Measurements from ENCODE around the gene SRCAP.
"Not testable (repeated sequence)": the region's sequence is repeated elsewhere in the genome, so short reads cannot be mapped to it uniquely, and the experiment has no call there.

SRCAP gene

GRCh38 chr16:30699615-30700099, 686 bp downstream of the SRCAP start:
- DNase-seq, result no peak

DNA sequence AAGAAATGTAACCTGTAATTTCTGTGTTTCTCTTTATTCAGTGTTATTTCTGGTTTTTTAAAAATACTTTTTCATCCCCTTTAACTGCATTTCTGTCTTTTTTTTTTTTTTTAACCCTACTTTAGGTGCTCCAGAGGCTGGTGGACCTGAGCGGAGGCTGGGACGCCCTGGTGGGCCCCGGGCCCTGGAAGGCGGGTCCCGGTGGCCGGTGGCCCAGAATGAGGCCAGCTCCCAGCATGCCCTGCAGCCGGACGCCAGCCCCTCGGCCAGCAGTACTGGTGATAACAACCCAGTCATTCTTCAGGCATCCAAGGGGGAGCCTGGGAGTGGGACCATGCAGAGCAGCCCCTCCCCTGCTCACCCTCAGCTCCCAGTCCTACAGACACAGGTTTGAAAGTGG, 1.5 kb downstream of the SRCAP start:
- DNase-seq, result no peak

DNA sequence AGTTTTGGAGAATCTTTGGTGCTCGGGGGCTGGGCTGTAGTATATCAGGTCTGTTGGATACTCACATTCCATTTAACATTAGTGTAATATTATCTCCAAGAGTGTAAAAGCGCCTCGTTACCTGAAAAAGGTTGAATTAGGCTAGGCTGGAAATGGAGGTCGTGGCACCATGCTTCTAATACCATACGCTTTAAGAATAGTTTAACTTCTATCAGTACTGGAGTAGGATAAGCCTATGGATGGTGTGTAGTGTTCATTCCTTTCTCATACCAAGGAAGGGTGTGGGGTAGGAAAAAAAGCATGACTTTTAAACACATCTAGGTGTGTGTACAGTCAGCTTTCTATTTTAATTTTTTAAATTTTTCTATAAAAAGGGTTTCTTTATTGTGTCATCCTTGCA, 2.0 kb downstream of the SRCAP start:
- DNase-seq, result no peak

DNA sequence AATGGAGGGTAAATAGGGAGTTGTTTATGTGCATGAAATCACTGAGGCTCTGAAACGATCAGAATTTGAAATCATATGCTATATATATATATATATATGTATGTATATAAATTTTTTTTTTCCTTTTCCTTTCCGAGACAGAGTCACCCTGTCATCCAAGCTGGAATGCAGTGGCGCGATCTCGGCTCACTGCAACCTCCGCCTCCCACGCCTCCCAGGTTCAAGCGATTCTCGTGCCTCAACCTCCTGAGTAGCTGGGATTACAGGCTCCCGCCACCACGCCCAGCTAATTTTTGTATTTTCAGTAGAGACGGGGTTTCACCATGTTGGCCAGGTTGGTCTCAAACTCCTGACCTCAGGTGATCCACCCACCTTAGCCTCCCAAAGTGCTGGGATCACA, 4.1 kb downstream of the SRCAP start:
- DNase-seq, result not testable (repeated sequence)

DNA sequence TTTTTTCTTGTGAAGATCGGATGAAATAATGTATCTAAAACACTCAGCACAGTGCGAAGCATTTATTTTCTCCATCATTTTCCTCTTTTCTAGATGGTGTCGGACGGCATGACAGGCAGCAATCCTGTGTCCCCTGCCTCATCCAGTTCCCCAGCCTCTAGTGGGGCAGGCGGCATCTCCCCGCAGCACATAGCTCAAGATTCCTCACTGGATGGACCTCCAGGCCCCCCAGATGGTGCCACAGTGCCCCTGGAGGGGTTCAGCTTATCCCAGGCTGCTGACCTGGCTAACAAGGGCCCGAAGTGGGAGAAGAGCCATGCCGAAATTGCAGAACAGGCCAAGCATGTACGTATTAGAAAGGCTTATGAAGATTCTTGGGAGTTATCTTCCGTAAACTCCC, 5.0 kb downstream of the SRCAP start:
- no peak for DNase-seq

- no peak for DNase-seq
Observed at GRCh38 chr16:30706046-30706445, 7.1 kb downstream of the SRCAP start.

- no peak for DNase-seq
Observed at GRCh38 chr16:30710971-30711370, 12.0 kb downstream of the SRCAP start.

DNA sequence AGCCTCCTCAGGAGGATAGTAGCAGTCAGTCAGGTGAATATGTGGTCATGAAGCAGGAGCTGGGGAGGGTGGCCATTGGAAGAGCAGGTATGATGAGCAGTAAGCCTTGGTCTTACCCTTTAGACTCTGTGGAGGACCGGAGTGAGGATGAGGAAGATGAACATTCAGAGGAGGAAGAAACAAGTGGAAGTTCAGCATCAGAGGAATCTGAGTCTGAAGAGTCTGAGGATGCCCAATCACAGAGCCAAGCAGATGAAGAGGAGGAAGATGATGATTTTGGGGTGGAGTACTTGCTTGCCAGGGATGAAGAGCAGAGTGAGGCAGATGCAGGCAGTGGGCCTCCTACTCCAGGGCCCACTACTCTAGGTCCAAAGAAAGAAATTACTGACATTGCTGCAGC, 12.7 kb downstream of the SRCAP start:
- no peak for DNase-seq

GRCh38 chr16:30715750-30716445, 16.9 kb downstream of the SRCAP start:
- no peak for DNase-seq

DNA sequence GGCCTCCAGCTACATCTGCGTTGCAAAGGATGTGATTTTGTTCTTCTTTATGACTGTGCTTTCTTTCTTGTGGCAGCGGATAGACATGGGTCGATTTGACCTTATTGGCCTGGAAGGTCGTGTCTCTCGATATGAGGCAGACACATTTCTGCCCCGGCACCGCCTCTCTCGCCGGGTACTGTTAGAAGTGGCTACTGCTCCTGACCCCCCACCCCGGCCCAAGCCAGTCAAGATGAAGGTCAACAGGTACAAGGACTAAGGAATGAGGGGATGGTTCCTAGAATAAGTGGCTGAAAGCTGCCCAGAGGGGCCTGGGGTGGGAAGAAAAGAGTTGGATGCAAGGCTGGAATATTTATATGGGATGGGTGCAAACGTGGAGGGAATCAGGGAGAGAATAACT, 21.1 kb downstream of the SRCAP start:
- no peak for DNase-seq

- DNase-seq, result no peak
Observed at GRCh38 chr16:30720694-30721093, 21.7 kb downstream of the SRCAP start.

GRCh38 chr16:30721167-30721566, 22.2 kb downstream of the SRCAP start:
- no peak for DNase-seq

DNA sequence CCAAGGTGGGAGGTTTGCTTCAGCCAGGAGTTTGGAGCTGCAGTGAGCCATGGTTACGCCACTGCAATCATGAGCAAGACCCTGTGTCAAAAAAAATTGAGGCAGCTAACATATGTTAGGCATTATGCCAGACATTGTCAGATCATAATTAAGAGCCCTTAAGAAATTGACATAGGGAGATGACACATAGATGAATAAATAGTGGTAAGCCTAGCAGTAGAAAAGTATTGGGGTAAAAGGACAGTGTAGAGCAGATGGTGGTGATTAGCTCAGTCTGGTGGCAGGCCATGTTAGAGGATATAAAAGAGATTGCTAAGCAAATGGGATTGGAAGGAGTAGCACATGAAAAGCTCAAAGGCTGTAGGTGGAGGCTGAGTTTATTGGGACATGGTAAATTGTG, 22.6 kb downstream of the SRCAP start:
- DNase-seq, result no peak

GRCh38 chr16:30722443-30722842, 23.5 kb downstream of the SRCAP start:
- DNase-seq, result no peak

GRCh38 chr16:30722916-30723315, 23.9 kb downstream of the SRCAP start:
- DNase-seq, result no peak

DNA sequence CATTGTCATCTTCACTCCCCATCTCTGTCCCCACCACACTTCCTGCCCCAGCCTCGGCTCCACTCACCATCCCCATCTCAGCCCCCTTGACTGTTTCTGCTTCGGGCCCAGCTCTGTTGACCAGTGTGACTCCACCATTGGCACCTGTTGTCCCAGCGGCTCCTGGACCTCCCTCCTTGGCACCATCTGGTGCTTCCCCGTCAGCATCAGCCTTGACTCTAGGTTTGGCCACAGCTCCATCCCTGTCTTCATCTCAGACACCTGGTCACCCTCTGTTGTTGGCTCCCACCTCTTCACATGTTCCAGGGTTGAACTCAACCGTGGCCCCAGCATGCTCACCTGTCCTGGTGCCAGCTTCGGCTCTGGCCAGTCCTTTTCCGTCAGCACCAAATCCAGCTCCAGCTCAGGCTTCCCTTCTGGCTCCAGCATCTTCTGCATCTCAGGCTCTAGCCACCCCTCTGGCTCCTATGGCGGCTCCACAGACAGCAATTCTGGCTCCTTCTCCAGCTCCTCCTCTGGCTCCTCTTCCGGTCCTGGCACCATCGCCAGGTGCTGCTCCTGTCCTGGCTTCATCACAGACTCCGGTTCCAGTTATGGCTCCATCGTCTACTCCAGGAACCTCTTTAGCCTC, 24.9 kb downstream of the SRCAP start:
- no peak for DNase-seq

GRCh38 chr16:30724641-30725417, 25.9 kb downstream of the SRCAP start:
- no peak for DNase-seq

GRCh38 chr16:30725418-30725792, 26.4 kb downstream of the SRCAP start:
- DNase-seq, result no peak

DNA sequence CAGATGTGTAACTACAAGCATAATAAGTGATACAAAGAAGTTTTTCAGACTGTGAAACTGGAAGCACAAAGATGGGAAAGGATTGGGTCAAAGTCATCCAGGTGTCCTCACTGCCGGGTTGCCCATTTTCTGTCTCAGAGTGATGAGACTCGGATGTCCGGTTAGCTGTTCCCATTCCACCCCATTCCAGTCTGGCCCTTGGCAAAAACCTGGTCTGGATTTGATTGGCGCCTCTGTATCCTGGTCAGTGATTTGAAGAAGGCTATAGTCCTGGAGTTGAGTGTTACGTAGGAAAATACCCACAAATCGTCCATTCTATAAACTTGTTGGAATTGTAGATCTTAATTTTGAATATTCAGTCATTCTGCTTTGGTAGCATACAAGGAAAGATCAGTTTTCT, 29.4 kb downstream of the SRCAP start:
- DNase-seq, result no peak

- no peak for DNase-seq
Observed at GRCh38 chr16:30728899-30729672, 30.1 kb downstream of the SRCAP start.

DNA sequence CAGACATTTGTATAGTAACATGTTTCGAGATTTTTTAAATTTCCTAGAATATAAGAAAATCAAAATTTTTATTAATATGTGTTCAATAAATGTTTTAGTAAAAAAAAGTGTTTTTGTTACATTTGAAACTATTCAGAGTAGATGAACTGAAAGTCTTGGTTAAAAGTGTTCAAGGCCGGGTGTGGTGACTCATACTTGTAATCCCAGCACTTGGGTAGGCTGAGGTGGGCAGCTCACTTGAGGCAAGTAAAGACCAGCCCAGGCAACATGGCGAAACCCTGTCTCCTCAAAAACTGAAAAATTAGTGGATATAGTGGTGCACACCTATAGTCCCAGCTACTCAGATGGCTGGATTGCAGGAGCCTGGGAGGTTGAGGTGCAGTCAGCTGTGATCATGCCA, 32.4 kb downstream of the SRCAP start:
- no peak for DNase-seq

DNA sequence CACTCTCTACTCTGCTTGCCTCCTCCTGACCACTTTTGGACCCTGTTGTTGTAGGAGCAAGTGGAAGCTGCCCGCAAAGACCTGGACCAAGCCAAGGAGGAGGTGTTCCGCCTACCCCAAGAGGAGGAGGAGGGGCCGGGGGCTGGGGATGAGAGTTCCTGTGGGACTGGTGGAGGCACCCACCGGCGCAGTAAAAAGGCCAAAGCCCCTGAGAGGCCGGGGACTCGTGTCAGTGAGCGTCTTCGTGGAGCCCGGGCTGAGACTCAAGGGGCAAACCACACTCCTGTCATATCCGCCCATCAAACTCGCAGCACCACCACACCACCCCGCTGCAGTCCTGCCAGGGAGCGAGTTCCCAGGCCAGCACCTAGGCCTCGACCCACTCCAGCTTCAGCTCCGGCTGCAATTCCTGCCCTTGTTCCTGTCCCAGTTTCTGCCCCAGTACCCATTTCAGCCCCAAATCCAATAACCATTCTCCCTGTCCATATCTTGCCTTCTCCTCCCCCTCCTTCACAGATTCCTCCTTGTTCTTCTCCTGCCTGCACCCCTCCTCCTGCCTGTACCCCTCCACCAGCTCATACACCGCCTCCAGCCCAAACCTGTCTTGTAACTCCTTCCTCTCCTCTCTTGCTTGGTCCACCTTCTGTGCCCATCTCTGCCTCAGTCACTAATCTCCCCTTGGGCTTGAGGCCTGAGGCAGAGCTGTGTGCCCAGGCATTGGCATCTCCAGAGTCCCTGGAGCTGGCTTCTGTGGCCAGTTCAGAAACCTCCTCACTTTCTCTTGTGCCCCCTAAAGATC, 38.2 kb downstream of the SRCAP start:
- DNase-seq, result no peak

Data from NCI-H1694 (cell line).